ENCODE results near the gene SF3B2.

SF3B2 gene

GRCh38 chr11:66052664-66052982, 459 bp downstream of the SF3B2 start:
- H3K9me3 Mint-ChIP-seq, result no peaks in the 10 kb centered on the region
- H3K4me1 Mint-ChIP-seq, result peaks cover 36% of the 10 kb centered on the region
- peak overlapping the region; percentile 100 for H3K27ac Mint-ChIP-seq
- DNase-seq (ENCODE audit: low spot score in 2 of 2), result no peak
- H3K4me3 Mint-ChIP-seq, result peak overlapping the region; percentile 100
- H3K36me3 Mint-ChIP-seq, result peaks cover 59% of the 10 kb centered on the region
- no peak for ATAC-seq

- peaks cover 83% of the 10 kb centered on the region for H3K36me3 Mint-ChIP-seq
- peak overlapping the region; percentile 40 for H3K27ac Mint-ChIP-seq
- H3K9me3 Mint-ChIP-seq, result no peaks in the 10 kb centered on the region
- H3K4me3 Mint-ChIP-seq, result no peak overlapping the region
- DNase-seq (ENCODE audit: low spot score in 2 of 2) (no peak), ATAC-seq (no peak)
- peaks cover 50% of the 10 kb centered on the region for H3K4me1 Mint-ChIP-seq
Measured at GRCh38 chr11:66055021-66055420, 2.9 kb downstream of the SF3B2 start.

- H3K4me3 Mint-ChIP-seq, result no peak overlapping the region
- peaks cover 54% of the 10 kb centered on the region for H3K4me1 Mint-ChIP-seq
- no peak overlapping the region for H3K27ac Mint-ChIP-seq
- no peaks in the 10 kb centered on the region for H3K9me3 Mint-ChIP-seq
- ATAC-seq (no peak), DNase-seq (ENCODE audit: low spot score in 2 of 2) (no peak)
- H3K36me3 Mint-ChIP-seq, result peaks cover 98% of the 10 kb centered on the region
Measured at GRCh38 chr11:66056501-66056900, 4.3 kb downstream of the SF3B2 start.

- DNase-seq (ENCODE audit: low spot score in 2 of 2), result no peak
- Mint-ChIP-seq H3K4me3 (no peak overlapping the region), H3K4me1 (peaks cover 51% of the 10 kb centered on the region), H3K9me3 (no peaks in the 10 kb centered on the region), H3K36me3 (peaks cover 100% of the 10 kb centered on the region), H3K27ac (peak overlapping the region; percentile 91)
- no peak for ATAC-seq
Measured at GRCh38 chr11:66059966-66060680, 8.0 kb downstream of the SF3B2 start.

GRCh38 chr11:66061268-66061667, 9.1 kb downstream of the SF3B2 start:
- H3K4me3 Mint-ChIP-seq, result no peak overlapping the region
- peak overlapping the region; percentile 91 for H3K27ac Mint-ChIP-seq
- DNase-seq (ENCODE audit: low spot score in 2 of 2) (no peak), ATAC-seq (peak; percentile 47)
- peaks cover 100% of the 10 kb centered on the region for H3K36me3 Mint-ChIP-seq
- H3K4me1 Mint-ChIP-seq, result peaks cover 55% of the 10 kb centered on the region
- no peaks in the 10 kb centered on the region for H3K9me3 Mint-ChIP-seq

GRCh38 chr11:66062408-66062807, 10.2 kb downstream of the SF3B2 start:
- H3K27ac Mint-ChIP-seq, result peak overlapping the region; percentile 62
- no peak for ATAC-seq

GRCh38 chr11:66063900-66064299, 11.7 kb downstream of the SF3B2 start:
- H3K9me3 Mint-ChIP-seq, result no peaks in the 10 kb centered on the region
- no peak for DNase-seq (ENCODE audit: low spot score in 2 of 2)
- no peak for ATAC-seq
- peak overlapping the region; percentile 62 for H3K27ac Mint-ChIP-seq
- no peak overlapping the region for H3K4me3 Mint-ChIP-seq
- H3K36me3 Mint-ChIP-seq, result peaks cover 100% of the 10 kb centered on the region
- H3K4me1 Mint-ChIP-seq, result peaks cover 65% of the 10 kb centered on the region

More at GRCh38 chr11:66062408-66062807, 10.2 kb downstream of the SF3B2 start:
- H3K4me1 Mint-ChIP-seq, result peaks cover 61% of the 10 kb centered on the region
- no peak for DNase-seq (ENCODE audit: low spot score in 2 of 2)
- no peaks in the 10 kb centered on the region for H3K9me3 Mint-ChIP-seq
- H3K36me3 Mint-ChIP-seq, result peaks cover 100% of the 10 kb centered on the region
- H3K4me3 Mint-ChIP-seq, result no peak overlapping the region

- Mint-ChIP-seq H3K9me3 (no peaks in the 10 kb centered on the region), H3K36me3 (peaks cover 100% of the 10 kb centered on the region), H3K27ac (peak overlapping the region; percentile 62), H3K4me3 (no peak overlapping the region), H3K4me1 (peaks cover 65% of the 10 kb centered on the region)
- no peak for ATAC-seq
- no peak for DNase-seq (ENCODE audit: low spot score in 2 of 2)
Measured at GRCh38 chr11:66064571-66064970, 12.4 kb downstream of the SF3B2 start.

GRCh38 chr11:66066751-66067150, 14.6 kb downstream of the SF3B2 start:
- ATAC-seq (no peak), DNase-seq (ENCODE audit: low spot score in 2 of 2) (no peak)
- peaks cover 87% of the 10 kb centered on the region for H3K36me3 Mint-ChIP-seq
- no peaks in the 10 kb centered on the region for H3K9me3 Mint-ChIP-seq
- H3K4me1 Mint-ChIP-seq, result peaks cover 53% of the 10 kb centered on the region
- H3K27ac Mint-ChIP-seq, result peak overlapping the region; percentile 95
- H3K4me3 Mint-ChIP-seq, result no peak overlapping the region

- H3K4me1 Mint-ChIP-seq, result peaks cover 62% of the 10 kb centered on the region
- H3K27ac Mint-ChIP-seq, result peak overlapping the region; percentile 95
- ATAC-seq, result no peak
- peaks cover 81% of the 10 kb centered on the region for H3K36me3 Mint-ChIP-seq
- no peak for DNase-seq (ENCODE audit: low spot score in 2 of 2)
- no peaks in the 10 kb centered on the region for H3K9me3 Mint-ChIP-seq
- no peak overlapping the region for H3K4me3 Mint-ChIP-seq
Measured at GRCh38 chr11:66067640-66068039, 15.5 kb downstream of the SF3B2 start.

- DNase-seq (ENCODE audit: low spot score in 2 of 2) (peak; percentile 55 to 86), ATAC-seq (peak; percentile 53)
- Mint-ChIP-seq H3K27ac (peak overlapping the region; percentile 95), H3K4me3 (peak overlapping the region; percentile 84), H3K36me3 (peaks cover 81% of the 10 kb centered on the region), H3K9me3 (no peaks in the 10 kb centered on the region), H3K4me1 (peaks cover 68% of the 10 kb centered on the region)
Measured at GRCh38 chr11:66068154-66068821, 16.1 kb downstream of the SF3B2 start.

- H3K27ac Mint-ChIP-seq, result peak overlapping the region; percentile 95
- H3K36me3 Mint-ChIP-seq, result peaks cover 81% of the 10 kb centered on the region
- peaks cover 66% of the 10 kb centered on the region for H3K4me1 Mint-ChIP-seq
- H3K9me3 Mint-ChIP-seq, result no peaks in the 10 kb centered on the region
- peak; percentile 46 for ATAC-seq
- peak overlapping the region; percentile 84 for H3K4me3 Mint-ChIP-seq
- DNase-seq (ENCODE audit: low spot score in 2 of 2), result peak in 1 of 2 donors; percentile 74
Measured at GRCh38 chr11:66068923-66069714, 17.0 kb downstream of the SF3B2 start.

- Mint-ChIP-seq H3K9me3 (no peaks in the 10 kb centered on the region), H3K27ac (peak within 1 kb of the TSS; percentile 96), H3K36me3 (peaks cover 81% of the 10 kb centered on the region), H3K4me3 (peak within 1 kb of the TSS; percentile 90), H3K4me1 (peaks cover 62% of the 10 kb centered on the region)
- ATAC-seq (peak; percentile 77), DNase-seq (ENCODE audit: low spot score in 2 of 2) (peak; percentile 68 to 92)
Measured at GRCh38 chr11:66069715-66070603, 17.8 kb downstream of the SF3B2 start, which contains the start of gene PACS1. PACS1 (plus strand) TSS chr11:66070272; CDS start chr11:66070487, 215 bp downstream.

GRCh38 chr11:66070604-66071380, 18.6 kb downstream of the SF3B2 start:
- ATAC-seq (peak; percentile 12), DNase-seq (ENCODE audit: low spot score in 2 of 2) (peak in 1 of 2 donors; percentile 65)
- H3K27ac Mint-ChIP-seq, result peak overlapping the region; percentile 96
- H3K9me3 Mint-ChIP-seq, result no peaks in the 10 kb centered on the region
- H3K36me3 Mint-ChIP-seq, result peaks cover 81% of the 10 kb centered on the region
- H3K4me1 Mint-ChIP-seq, result peaks cover 62% of the 10 kb centered on the region
- peak overlapping the region; percentile 90 for H3K4me3 Mint-ChIP-seq
